ENCODE measurements around the gene ENO2. TPM values are rescaled to one million over a fixed set of nuclear protein-coding genes. Genes with fewer than 3 reads are reported as not detected.

The ENO2 gene
- total RNA-seq, 4 donors from 2014 or later, result 4.6 to 11.7 (median 8.8) TPM

GRCh38 chr12:6912164-6912935 is 2.0 kb upstream of the ENO2 start:
- TF ChIP-seq CTCF (IDR thresholded peaks at IDR 0.05) (no peak), POLR2A (IDR thresholded peaks at IDR 0.05) (no peak)
- Histone ChIP-seq H3K4me3 (no peak overlapping the region), H3K9me3 (no peaks in the 10 kb centered on the region), H3K4me1 (peaks cover 0 to 18% (median 8%) of the 10 kb centered on the region in 4 donors), H3K27me3 (no peaks in the 10 kb centered on the region), H3K27ac (no peak overlapping the region), H3K36me3 (no peaks in the 10 kb centered on the region)
- no peak for DNase-seq

GRCh38 chr12:6914947-6915788 is 788 bp downstream of the ENO2 start:
- no peaks in the 10 kb centered on the region for H3K36me3 ChIP-seq
- peaks cover 0 to 18% (median 8%) of the 10 kb centered on the region in 4 donors for H3K4me1 ChIP-seq
- no peaks in the 10 kb centered on the region for H3K27me3 ChIP-seq
- H3K27ac ChIP-seq, result peak overlapping the region; percentile 76 to 82 (median 78)
- TF ChIP-seq POLR2A (IDR thresholded peaks at IDR 0.05), result no peak
- TF ChIP-seq CTCF (IDR thresholded peaks at IDR 0.05), result no peak
- H3K9me3 ChIP-seq, result no peaks in the 10 kb centered on the region
- no peak for DNase-seq
- peak overlapping the region; percentile 63 to 82 (median 70) for H3K4me3 ChIP-seq

- H3K9me3 ChIP-seq, result no peaks in the 10 kb centered on the region
- peaks cover 0 to 18% (median 8%) of the 10 kb centered on the region in 4 donors for H3K4me1 ChIP-seq
- no peak for DNase-seq
- H3K27me3 ChIP-seq, result no peaks in the 10 kb centered on the region
- no peak overlapping the region for H3K4me3 ChIP-seq
- TF ChIP-seq CTCF (IDR thresholded peaks at IDR 0.05), result no peak
- no peak for TF ChIP-seq POLR2A (IDR thresholded peaks at IDR 0.05)
- H3K36me3 ChIP-seq, result no peaks in the 10 kb centered on the region
- H3K27ac ChIP-seq, result peak overlapping the region in 2 of 4 donors; percentile 12 to 77
Measured at GRCh38 chr12:6915789-6916285, 1.5 kb downstream of the ENO2 start.

- Histone ChIP-seq H3K27me3 (no peaks in the 10 kb centered on the region), H3K4me1 (peaks cover 0 to 18% (median 8%) of the 10 kb centered on the region in 4 donors), H3K9me3 (no peaks in the 10 kb centered on the region), H3K27ac (no peak overlapping the region), H3K4me3 (no peak overlapping the region), H3K36me3 (no peaks in the 10 kb centered on the region)
- no peak for DNase-seq
- TF ChIP-seq POLR2A (IDR thresholded peaks at IDR 0.05), result no peak
Measured at GRCh38 chr12:6916426-6917200, 2.2 kb downstream of the ENO2 start.

GRCh38 chr12:6917491-6918231 is 3.3 kb downstream of the ENO2 start:
- no peak overlapping the region for H3K4me3 ChIP-seq
- H3K9me3 ChIP-seq, result no peaks in the 10 kb centered on the region
- peaks cover 0 to 19% (median 13%) of the 10 kb centered on the region in 4 donors for H3K4me1 ChIP-seq
- H3K27me3 ChIP-seq, result no peaks in the 10 kb centered on the region
- TF ChIP-seq POLR2A (IDR thresholded peaks at IDR 0.05) (no peak), CTCF (IDR thresholded peaks at IDR 0.05) (no peak)
- no peak for DNase-seq
- H3K36me3 ChIP-seq, result no peaks in the 10 kb centered on the region
- H3K27ac ChIP-seq, result no peak overlapping the region
